Measurements from ENCODE around the gene FADD.

DNA sequence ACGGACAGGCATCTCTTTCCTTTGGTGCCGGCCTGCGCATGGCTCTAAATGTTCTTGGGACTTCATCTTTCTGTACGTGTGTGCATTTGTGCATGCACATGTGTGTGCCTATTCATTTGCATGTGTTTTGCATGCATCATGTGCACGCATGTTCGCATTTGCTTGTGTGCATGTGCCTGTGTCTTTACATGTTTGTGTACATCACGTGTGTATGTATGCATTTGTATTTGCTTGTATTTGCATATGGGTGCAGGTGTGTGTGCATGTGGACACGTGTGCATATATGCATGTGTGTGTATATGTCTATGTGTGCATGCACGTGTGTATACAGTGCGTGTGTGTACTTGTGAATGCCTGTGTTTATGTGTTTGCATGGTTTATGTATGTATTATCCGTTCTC is 13.5 kb upstream of the FADD start:
- TF ChIP-seq, protein P1, sequence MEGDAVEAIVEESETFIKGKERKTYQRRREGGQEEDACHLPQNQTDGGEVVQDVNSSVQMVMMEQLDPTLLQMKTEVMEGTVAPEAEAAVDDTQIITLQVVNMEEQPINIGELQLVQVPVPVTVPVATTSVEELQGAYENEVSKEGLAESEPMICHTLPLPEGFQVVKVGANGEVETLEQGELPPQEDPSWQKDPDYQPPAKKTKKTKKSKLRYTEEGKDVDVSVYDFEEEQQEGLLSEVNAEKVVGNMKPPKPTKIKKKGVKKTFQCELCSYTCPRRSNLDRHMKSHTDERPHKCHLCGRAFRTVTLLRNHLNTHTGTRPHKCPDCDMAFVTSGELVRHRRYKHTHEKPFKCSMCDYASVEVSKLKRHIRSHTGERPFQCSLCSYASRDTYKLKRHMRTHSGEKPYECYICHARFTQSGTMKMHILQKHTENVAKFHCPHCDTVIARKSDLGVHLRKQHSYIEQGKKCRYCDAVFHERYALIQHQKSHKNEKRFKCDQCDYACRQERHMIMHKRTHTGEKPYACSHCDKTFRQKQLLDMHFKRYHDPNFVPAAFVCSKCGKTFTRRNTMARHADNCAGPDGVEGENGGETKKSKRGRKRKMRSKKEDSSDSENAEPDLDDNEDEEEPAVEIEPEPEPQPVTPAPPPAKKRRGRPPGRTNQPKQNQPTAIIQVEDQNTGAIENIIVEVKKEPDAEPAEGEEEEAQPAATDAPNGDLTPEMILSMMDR (conservative IDR thresholded peaks at IDR 0.05), result no peak
- no peak for TF ChIP-seq ZFX (IDR thresholded peaks at IDR 0.05)

Measured in C4-2B (cell line).